OCI-LY7 (cell line): ENCODE measurements around the gene CSRP3. TPM values are rescaled to one million over a fixed set of nuclear protein-coding genes. Genes with fewer than 3 reads are reported as not detected.

Experiments used
- BruUV-seq: library from RNA; stranded (reverse); fragments of 400-500 nt; replicated peaks from 2 replicates; lab custom pipeline; 2021; lab: Mats Ljungman, UMichigan
- CTCF ChIA-PET: fragments of 300-600 bp; sonication (Branson Sonifier 250); formaldehyde crosslinking; loops from one replicate; lab custom pipeline; 2022; ENCODE audit warnings: antibody characterized with exemption; ENCODE audit not compliant: unreplicated experiment; lab: Charles Lee
- POLR2A ChIA-PET: fragments of 300-600 bp; sonication (Branson Sonifier 250); formaldehyde crosslinking; loops from one replicate; lab custom pipeline; 2022; ENCODE audit warnings: antibody characterized with exemption; lab: Charles Lee
- DNase-seq: peaks from one replicate; pipeline ENCODE4 v3.0.0-alpha.2; 2015; ENCODE audit warnings: low spot score
- H2AFZ ChIP-seq: fragments of 200-600 bp; sonication (generic), shearing (Covaris generic); 2 replicates; pipeline ENCODE4 v1.6.1; 2014; ENCODE audit warnings: mild to moderate bottlenecking, antibody characterized with exemption, low read length, moderate library complexity
- H3K27ac ChIP-seq: fragments of 200-600 bp; sonication (generic); 2 replicates; pipeline ENCODE4 v1.5.1; 2014; ENCODE audit warnings: mixed run types, low read depth, mild to moderate bottlenecking, moderate library complexity, low read length, inconsistent platforms; ENCODE audit not compliant: poor library complexity, severe bottlenecking
- H3K36me3 ChIP-seq: fragments of 200-600 bp; sonication (generic); 2 replicates; pipeline ENCODE4 v1.6.1; 2014; ENCODE audit warnings: mild to moderate bottlenecking, antibody characterized with exemption, low read length, moderate library complexity, mixed read lengths; ENCODE audit not compliant: insufficient read depth
- H3K4me1 ChIP-seq: fragments of 200-600 bp; sonication (generic); 2 replicates; pipeline ENCODE4 v1.5.1; 2014; ENCODE audit warnings: mild to moderate bottlenecking, low read length; ENCODE audit not compliant: insufficient read depth, poor library complexity, severe bottlenecking
- H3K4me2 ChIP-seq: fragments of 200-600 bp; sonication (generic); 2 replicates; pipeline ENCODE4 v1.6.1; 2014; ENCODE audit warnings: mild to moderate bottlenecking, low read length
- H3K4me3 ChIP-seq: fragments of 200-600 bp; sonication (generic); 2 replicates; pipeline ENCODE4 v1.5.1; 2014; ENCODE audit warnings: mild to moderate bottlenecking, low read depth, low read length; ENCODE audit not compliant: poor library complexity, severe bottlenecking
- H3K79me2 ChIP-seq: fragments of 200-600 bp; sonication (generic); 2 replicates; pipeline ENCODE4 v1.6.1; 2016; ENCODE audit warnings: low read depth, mild to moderate bottlenecking, low read length, moderate library complexity, mixed read lengths; ENCODE audit not compliant: insufficient read depth
- H3K9me2 ChIP-seq: fragments of 200-600 bp; sonication (generic); 2 replicates; pipeline ENCODE4 v1.6.1; 2016; ENCODE audit warnings: mild to moderate bottlenecking, low read length, mixed read lengths; ENCODE audit not compliant: insufficient read depth
- H3K9me3 ChIP-seq: fragments of 200-600 bp; sonication (generic); 2 replicates; pipeline ENCODE4 v1.6.1; 2014; ENCODE audit warnings: mild to moderate bottlenecking, mixed run types, low read length, mixed read lengths
- H4K20me1 ChIP-seq: fragments of 200-600 bp; sonication (generic); 2 replicates; pipeline ENCODE4 v1.6.1; 2014; ENCODE audit warnings: mild to moderate bottlenecking, antibody characterized with exemption, low read length, moderate library complexity, mixed read lengths; ENCODE audit not compliant: insufficient read depth
- CTCF ChIP-seq: fragments of 200-600 bp; sonication (generic); conservative IDR thresholded peaks from 2 replicates; pipeline ENCODE4 v1.5.1; 2014; ENCODE audit warnings: mild to moderate bottlenecking, antibody characterized with exemption, low read length, moderate library complexity, mixed read lengths
- EZH2phosphoT487 ChIP-seq: fragments of 200-600 bp; sonication (generic); IDR thresholded peaks from 2 replicates; pipeline ENCODE4 v1.6.1; 2018; ENCODE audit warnings: low read depth, borderline replicate concordance, mild to moderate bottlenecking, mixed run types, antibody characterized with exemption, low read length, moderate library complexity, mixed read lengths
- intact Hi-C: fragments of 100-400 bp; cut with micrococcal nuclease; formaldehyde crosslinking; loops from one replicate; pipeline ENCODE4 v1.10.0; 2022; ENCODE audit not compliant: unreplicated experiment
- total RNA-seq, 2 experiments: library from RNA; depleted of rRNA in 1 of 2; stranded (reverse); fragments of >200 nt in 1 of 2; shearing (Covaris generic) in 1 of 2; gene quantifications; 2 replicates each; pipeline ENCODE4 v1.2.3, GENCODE V29; 2014 to 2022

The CSRP3 gene
- total RNA-seq, 2 experiments from 2014 or later: not detected

- H3K79me2 ChIP-seq: no peaks in the 10 kb centered on the region
- H3K36me3 ChIP-seq: no peaks in the 10 kb centered on the region
- ChIA-PET CTCF (no interaction called here), POLR2A (no interaction called here)
- no peak overlapping the region for H3K4me2 ChIP-seq
- no peaks in the 10 kb centered on the region for H3K4me1 ChIP-seq
- H3K9me3 ChIP-seq: no peaks in the 10 kb centered on the region
- no peaks in the 10 kb centered on the region for H4K20me1 ChIP-seq
- no peak overlapping the region for H3K4me3 ChIP-seq
- TF ChIP-seq CTCF (no peak), EZH2phosphoT487 (no peak)
- BruUV-seq: no TSS peak
- no peak for DNase-seq
- H3K27ac ChIP-seq: no peak overlapping the region
- intact Hi-C loops: no loop called here
- no peak overlapping the region for H2AFZ ChIP-seq
- no peaks in the 10 kb centered on the region for H3K9me2 ChIP-seq
Measured at GRCh38 chr11:19196432-19196831, 5.4 kb downstream of the CSRP3 start.

GRCh38 chr11:19194620-19195308 is 7.0 kb downstream of the CSRP3 start:
- intact Hi-C loops: no loop called here
- no TSS peak for BruUV-seq
- no peak for DNase-seq
- Histone ChIP-seq H3K27ac (no peak overlapping the region), H3K9me2 (no peaks in the 10 kb centered on the region), H3K4me3 (no peak overlapping the region), H3K4me1 (no peaks in the 10 kb centered on the region), H3K79me2 (no peaks in the 10 kb centered on the region), H3K9me3 (no peaks in the 10 kb centered on the region), H4K20me1 (no peaks in the 10 kb centered on the region), H3K4me2 (no peak overlapping the region), H2AFZ (no peak overlapping the region), H3K36me3 (no peaks in the 10 kb centered on the region)
- ChIA-PET POLR2A (no interaction called here), CTCF (no interaction called here)
- TF ChIP-seq EZH2phosphoT487 (no peak), CTCF (no peak)

- Histone ChIP-seq H3K27ac (no peak overlapping the region), H3K9me3 (no peaks in the 10 kb centered on the region), H2AFZ (no peak overlapping the region), H3K4me1 (no peaks in the 10 kb centered on the region), H3K79me2 (no peaks in the 10 kb centered on the region), H3K9me2 (no peaks in the 10 kb centered on the region), H4K20me1 (no peaks in the 10 kb centered on the region), H3K36me3 (no peaks in the 10 kb centered on the region), H3K4me3 (no peak overlapping the region), H3K4me2 (no peak overlapping the region)
- BruUV-seq: no TSS peak
- intact Hi-C loops: no loop called here
- no peak for DNase-seq
- ChIA-PET POLR2A (interaction anchor here (0.6 to 0.7 kb wide), 2 partner anchors 353 to 584 kb away, joined by 4 to 5 read pairs; no protein-coding TSS in a partner anchor), CTCF (no interaction called here)
- TF ChIP-seq EZH2phosphoT487 (no peak), CTCF (no peak)
Measured at GRCh38 chr11:19193916-19194315, 7.9 kb downstream of the CSRP3 start.
